ENCODE results near the gene GATM.

The GATM gene

DNA sequence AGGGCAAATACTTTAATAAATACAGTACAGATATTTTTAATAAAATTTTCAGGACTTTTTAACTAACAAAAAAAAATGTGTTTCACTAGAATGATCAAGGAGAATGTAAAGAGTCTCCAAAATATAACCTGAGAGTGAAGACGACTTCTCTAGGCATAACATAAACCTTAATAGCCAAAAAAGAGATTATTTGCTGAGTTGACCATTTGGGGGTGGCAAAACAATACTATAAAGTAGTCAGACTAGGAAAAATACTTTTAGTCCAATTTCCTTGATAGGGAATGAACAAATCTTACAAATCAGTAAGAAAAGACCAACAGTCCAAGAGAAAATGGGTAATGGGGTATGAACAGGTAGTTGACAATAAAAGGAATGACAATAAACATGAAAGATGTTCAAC, 29.4 kb upstream of the GATM start:
- TF ChIP-seq CTCF (IDR thresholded peaks at IDR 0.05; ENCODE audit: extremely low read depth, missing control alignments), result no peak
- no peak for DNase-seq (ENCODE audit: low spot score)

- DNase-seq (ENCODE audit: low spot score), result peak; percentile 59
- TF ChIP-seq CTCF (IDR thresholded peaks at IDR 0.05; ENCODE audit: extremely low read depth, missing control alignments), result no peak
These were observed 24.9 kb upstream of the GATM start for GRCh38 chr15:45402955-45403877.

GRCh38 chr15:45402162-45402954, 24.0 kb upstream of the GATM start:
- DNase-seq (ENCODE audit: low spot score), result peak; percentile 97
- no peak for TF ChIP-seq CTCF (IDR thresholded peaks at IDR 0.05; ENCODE audit: extremely low read depth, missing control alignments)

GRCh38 chr15:45401665-45402161, 23.4 kb upstream of the GATM start:
- DNase-seq (ENCODE audit: low spot score), result no peak
- TF ChIP-seq CTCF (IDR thresholded peaks at IDR 0.05; ENCODE audit: extremely low read depth, missing control alignments), result no peak

- DNase-seq (ENCODE audit: low spot score), result peak; percentile 40
These were observed 21.3 kb upstream of the GATM start for GRCh38 chr15:45399381-45400212.

DNA sequence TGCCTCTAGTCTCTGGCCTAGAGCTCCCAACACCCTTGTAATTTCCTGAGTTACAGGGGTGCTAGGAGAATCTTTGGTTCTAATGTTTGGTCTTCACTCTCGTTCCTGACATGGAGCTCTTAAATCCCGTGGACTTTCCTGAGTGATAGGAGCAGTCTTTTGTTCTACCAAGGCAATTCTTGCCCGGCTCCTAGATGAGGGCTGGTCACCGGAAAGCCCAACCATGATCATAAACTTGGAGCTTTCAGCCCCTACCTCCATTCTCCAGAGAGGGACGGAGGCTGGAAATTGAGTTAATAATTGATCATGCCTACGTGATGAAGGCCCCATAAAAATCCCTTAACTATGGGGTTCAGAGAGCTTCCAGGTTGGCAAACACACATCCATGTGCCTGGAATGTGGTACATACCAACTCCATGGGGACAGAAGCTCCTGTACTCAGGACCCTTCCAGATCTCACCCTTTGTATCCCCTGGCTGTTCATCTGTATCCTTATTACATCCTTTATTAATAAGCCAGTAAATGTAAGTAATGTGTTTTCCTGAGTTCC, 18.8 kb upstream of the GATM start:
- TF ChIP-seq CTCF (IDR thresholded peaks at IDR 0.05; ENCODE audit: extremely low read depth, missing control alignments), result no peak

More at GRCh38 chr15:45399381-45400212, 21.3 kb upstream of the GATM start:
- no peak for TF ChIP-seq CTCF (IDR thresholded peaks at IDR 0.05; ENCODE audit: extremely low read depth, missing control alignments)

More for the DNA sequence above, 18.8 kb upstream of the GATM start:
- no peak for DNase-seq (ENCODE audit: low spot score)
